ENCODE results near the gene PHF21A.

DNA sequence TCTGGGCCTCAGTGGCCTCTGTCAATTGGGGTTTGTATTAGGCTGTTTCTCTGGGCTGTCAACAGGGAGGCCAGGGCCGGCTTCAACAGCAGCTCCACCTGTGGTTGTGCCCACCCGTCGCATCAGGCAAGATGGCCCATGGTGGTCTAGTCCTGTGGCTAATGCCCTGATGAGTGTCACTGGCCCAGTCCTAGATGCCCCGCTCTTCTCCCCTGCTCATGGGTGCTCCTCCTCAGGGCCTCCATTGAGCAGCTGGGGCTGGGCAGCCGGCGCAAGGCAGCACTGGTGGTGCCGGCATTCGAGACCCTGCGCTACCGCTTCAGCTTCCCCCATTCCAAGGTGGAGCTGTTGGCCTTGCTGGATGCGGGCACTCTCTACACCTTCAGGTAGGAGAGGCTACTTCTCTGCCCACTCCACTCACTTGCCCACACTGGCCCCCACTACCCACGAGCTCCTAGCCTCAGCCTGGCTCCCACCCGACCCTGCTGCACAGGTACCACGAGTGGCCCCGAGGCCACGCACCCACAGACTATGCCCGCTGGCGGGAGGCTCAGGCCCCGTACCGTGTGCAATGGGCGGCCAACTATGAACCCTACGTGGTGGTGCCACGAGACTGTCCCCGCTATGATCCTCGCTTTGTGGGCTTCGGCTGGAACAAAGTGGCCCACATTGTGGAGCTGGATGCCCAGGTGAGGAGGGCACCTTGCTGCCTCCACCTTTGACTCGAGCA is 193.4 kb downstream of the PHF21A start:
- TF ChIP-seq, protein P1, sequence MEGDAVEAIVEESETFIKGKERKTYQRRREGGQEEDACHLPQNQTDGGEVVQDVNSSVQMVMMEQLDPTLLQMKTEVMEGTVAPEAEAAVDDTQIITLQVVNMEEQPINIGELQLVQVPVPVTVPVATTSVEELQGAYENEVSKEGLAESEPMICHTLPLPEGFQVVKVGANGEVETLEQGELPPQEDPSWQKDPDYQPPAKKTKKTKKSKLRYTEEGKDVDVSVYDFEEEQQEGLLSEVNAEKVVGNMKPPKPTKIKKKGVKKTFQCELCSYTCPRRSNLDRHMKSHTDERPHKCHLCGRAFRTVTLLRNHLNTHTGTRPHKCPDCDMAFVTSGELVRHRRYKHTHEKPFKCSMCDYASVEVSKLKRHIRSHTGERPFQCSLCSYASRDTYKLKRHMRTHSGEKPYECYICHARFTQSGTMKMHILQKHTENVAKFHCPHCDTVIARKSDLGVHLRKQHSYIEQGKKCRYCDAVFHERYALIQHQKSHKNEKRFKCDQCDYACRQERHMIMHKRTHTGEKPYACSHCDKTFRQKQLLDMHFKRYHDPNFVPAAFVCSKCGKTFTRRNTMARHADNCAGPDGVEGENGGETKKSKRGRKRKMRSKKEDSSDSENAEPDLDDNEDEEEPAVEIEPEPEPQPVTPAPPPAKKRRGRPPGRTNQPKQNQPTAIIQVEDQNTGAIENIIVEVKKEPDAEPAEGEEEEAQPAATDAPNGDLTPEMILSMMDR (IDR thresholded peaks at IDR 0.05; ENCODE audit: borderline replicate concordance, extremely low read depth, low read length, poor library complexity, severe bottlenecking), result no peak
- no peak for TF ChIP-seq EZH2 (IDR thresholded peaks at IDR 0.05; ENCODE audit: borderline replicate concordance, low read depth, low read length, severe bottlenecking)

Measured in DND-41 (cell line).